SK-N-SH treated with all-trans-retinoic acid at 6 μM for 48 hours (cell line): ENCODE data around the gene GRHL1.

Experiments used
- ATAC-seq: fragments of 200-7000 bp; cut with Tn5 transposase; 3 replicates; pipeline ENCODE4 v1.9.1; 2020; ENCODE audit warnings: mild to moderate bottlenecking, moderate library complexity
- ARNTL ChIP-seq: fragments of 450-650 bp; formaldehyde crosslinking; IDR thresholded peaks from 2 replicates; pipeline ENCODE4 v1.5.0; 2020; ENCODE audit warnings: low read depth, mild to moderate bottlenecking, moderate library complexity, borderline replicate concordance
- BACH2 ChIP-seq: fragments of 250-450 bp; sonication (Bioruptor Pico); IDR thresholded peaks from 2 replicates; pipeline ENCODE4 v1.9.0; 2021; ENCODE audit warnings: mild to moderate bottlenecking, borderline replicate concordance
- CSDC2 ChIP-seq: fragments of 250-450 bp; sonication (Bioruptor Pico); IDR thresholded peaks from 2 replicates; pipeline ENCODE4 v1.5.0; 2020; ENCODE audit warnings: mild to moderate bottlenecking, moderate library complexity
- CSRNP3 ChIP-seq: fragments of 250-450 bp; sonication (Bioruptor Pico); IDR thresholded peaks from 2 replicates; pipeline ENCODE4 v1.5.1; 2021; ENCODE audit warnings: mild to moderate bottlenecking, moderate library complexity
- ESRRG ChIP-seq: fragments of 250-450 bp; sonication (Bioruptor Pico); IDR thresholded peaks from 2 replicates; pipeline ENCODE4 v1.6.1; 2021; ENCODE audit warnings: mild to moderate bottlenecking
- ISL1 ChIP-seq: fragments of 250-450 bp; sonication (Bioruptor Pico); IDR thresholded peaks from 2 replicates; pipeline ENCODE4 v2.1.2; 2022; ENCODE audit warnings: mild to moderate bottlenecking, moderate library complexity
- OSR1 ChIP-seq: fragments of 250-450 bp; sonication (Bioruptor Pico); IDR thresholded peaks from 2 replicates; pipeline ENCODE4 v1.8.0; 2022; ENCODE audit warnings: moderate library complexity, mild to moderate bottlenecking, inconsistent platforms
- PATZ1 ChIP-seq: fragments of 250-450 bp; sonication (Bioruptor Pico); IDR thresholded peaks from 2 replicates; pipeline ENCODE4 v1.8.0; 2020; ENCODE audit warnings: mild to moderate bottlenecking, moderate library complexity, borderline replicate concordance
- POU6F1 ChIP-seq: fragments of 250-450 bp; sonication (Bioruptor Pico); IDR thresholded peaks from 2 replicates; pipeline ENCODE4 v1.8.0; 2021; ENCODE audit warnings: low read depth, mild to moderate bottlenecking, moderate library complexity, borderline replicate concordance
- PPARA ChIP-seq: fragments of 250-450 bp; sonication (Bioruptor Pico); IDR thresholded peaks from 2 replicates; pipeline ENCODE4 v1.5.0; 2020; ENCODE audit warnings: mild to moderate bottlenecking, borderline replicate concordance
- RARB ChIP-seq: fragments of 250-450 bp; sonication (Bioruptor Pico); IDR thresholded peaks from 2 replicates; pipeline ENCODE4 v1.8.0; 2021; ENCODE audit warnings: mild to moderate bottlenecking, moderate library complexity
- SNAI2 ChIP-seq: fragments of 250-450 bp; sonication (Bioruptor Pico); IDR thresholded peaks from 2 replicates; pipeline ENCODE4 v1.5.0; 2020; ENCODE audit warnings: mild to moderate bottlenecking, moderate library complexity
- TCF4 ChIP-seq: fragments of 250-450 bp; sonication (Bioruptor Pico); IDR thresholded peaks from 2 replicates; pipeline ENCODE4 v1.8.0; 2021; ENCODE audit warnings: mild to moderate bottlenecking, moderate library complexity, borderline replicate concordance
- TOX ChIP-seq: fragments of 250-450 bp; sonication (Bioruptor Pico); IDR thresholded peaks from 2 replicates; pipeline ENCODE4 v1.8.0; 2021; ENCODE audit warnings: mild to moderate bottlenecking, moderate library complexity, borderline replicate concordance
- TSHZ2 ChIP-seq: fragments of 250-450 bp; sonication (Bioruptor Pico); IDR thresholded peaks from 2 replicates; pipeline ENCODE4 v1.5.0; 2020; ENCODE audit warnings: mild to moderate bottlenecking, moderate library complexity
- ZC3H10 ChIP-seq: fragments of 250-450 bp; sonication (Bioruptor Pico); IDR thresholded peaks from 2 replicates; pipeline ENCODE4 v1.5.1; 2021; ENCODE audit warnings: mild to moderate bottlenecking, moderate library complexity
- ZFP3 ChIP-seq: fragments of 250-450 bp; sonication (Bioruptor Pico); IDR thresholded peaks from 2 replicates; pipeline ENCODE4 v1.5.0; 2020; ENCODE audit warnings: mild to moderate bottlenecking, moderate library complexity
- ZFP30 ChIP-seq: fragments of 450-650 bp; formaldehyde crosslinking; IDR thresholded peaks from 2 replicates; pipeline ENCODE4 v1.5.0; 2022; ENCODE audit warnings: mild to moderate bottlenecking, moderate library complexity
- ZNF565 ChIP-seq: fragments of 450-650 bp; formaldehyde crosslinking; conservative IDR thresholded peaks from 2 replicates; pipeline ENCODE4 v1.5.0; 2020; ENCODE audit warnings: low read depth, mild to moderate bottlenecking, moderate library complexity
- ZNF70 ChIP-seq: fragments of 450-650 bp; formaldehyde crosslinking; IDR thresholded peaks from 2 replicates; pipeline ENCODE4 v1.5.0; 2020; ENCODE audit warnings: mild to moderate bottlenecking, moderate library complexity
- ZNF8 ChIP-seq: fragments of 450-650 bp; formaldehyde crosslinking; IDR thresholded peaks from 2 replicates; pipeline ENCODE4 v1.5.0; 2020; ENCODE audit warnings: mild to moderate bottlenecking, moderate library complexity

Gene GRHL1

GRCh38 chr2:9941196-9941995 is 10.1 kb upstream of the GRHL1 start:
- no peak for TF ChIP-seq POU6F1 (CRISPR knock-in tag)
- TF ChIP-seq CSRNP3 (CRISPR knock-in tag): no peak
- no peak for TF ChIP-seq ZFP3
- TF ChIP-seq TSHZ2 (CRISPR knock-in tag): no peak
- no peak for TF ChIP-seq TCF4
- TF ChIP-seq ARNTL: no peak
- no peak for TF ChIP-seq OSR1 (CRISPR knock-in tag)
- TF ChIP-seq ISL1: no peak
- no peak for TF ChIP-seq PPARA (CRISPR knock-in tag)
- TF ChIP-seq TOX (CRISPR knock-in tag): no peak
- no peak for TF ChIP-seq BACH2 (CRISPR knock-in tag)
- TF ChIP-seq ESRRG: no peak
- TF ChIP-seq PATZ1 (CRISPR knock-in tag): no peak
- TF ChIP-seq ZNF565 (CRISPR knock-in tag): no peak
- TF ChIP-seq CSDC2: no peak
- TF ChIP-seq SNAI2 (CRISPR knock-in tag): no peak
- TF ChIP-seq ZNF8 (CRISPR knock-in tag): no peak
- TF ChIP-seq RARB (CRISPR knock-in tag): no peak
- TF ChIP-seq ZNF70 (CRISPR knock-in tag): no peak
- no peak for TF ChIP-seq ZC3H10 (CRISPR knock-in tag)
- peak; percentile 50 for ATAC-seq

GRCh38 chr2:9941996-9942390 is 9.5 kb upstream of the GRHL1 start:
- ATAC-seq: no peak
- no peak for TF ChIP-seq ZFP3
- no peak for TF ChIP-seq ZNF565 (CRISPR knock-in tag)
- TF ChIP-seq TOX (CRISPR knock-in tag): no peak

GRCh38 chr2:9944330-9944758 is 7.1 kb upstream of the GRHL1 start:
- TF ChIP-seq ESRRG (no peak), RARB (CRISPR knock-in tag) (no peak), ISL1 (no peak), TOX (CRISPR knock-in tag) (no peak), ZNF565 (CRISPR knock-in tag) (no peak), ZFP30 (CRISPR knock-in tag) (no peak), PATZ1 (CRISPR knock-in tag) (no peak)
- TF ChIP-seq, all 23 proteins: peak for 0
- no peak for ATAC-seq
